ENCODE results near the gene SLC35F3.
A peak's percentile ranks its signal among the peaks of the same experiment; 100 is the strongest.
"Not testable (repeated sequence)": the region's sequence is repeated elsewhere in the genome, so short reads cannot be mapped to it uniquely, and the experiment has no call there.

Gene SLC35F3

GRCh38 chr1:234241941-234242490 lies 337.5 kb downstream of the SLC35F3 start:
- no peak for TF ChIP-seq CTCF (IDR thresholded peaks at IDR 0.05; ENCODE audit: extremely low read depth, insufficient read depth, missing control alignments)
- in situ Hi-C loops (cut with MboI; ENCODE audit: low pct_unique_long_range_greater_than_20kb, low sequenced_read_pairs, unreplicated experiment): no loop called here
- no peak for DNase-seq (ENCODE audit: low spot score)

- no peak for TF ChIP-seq CTCF (IDR thresholded peaks at IDR 0.05; ENCODE audit: extremely low read depth, insufficient read depth, missing control alignments)
- DNase-seq (ENCODE audit: low spot score): no peak
- in situ Hi-C loops (cut with MboI; ENCODE audit: low pct_unique_long_range_greater_than_20kb, low sequenced_read_pairs, unreplicated experiment): no loop called here
Observed at GRCh38 chr1:234243521-234244260, 339.2 kb downstream of the SLC35F3 start.

- no peak for TF ChIP-seq CTCF (IDR thresholded peaks at IDR 0.05; ENCODE audit: extremely low read depth, insufficient read depth, missing control alignments)
- DNase-seq (ENCODE audit: low spot score): peak; percentile 55
- in situ Hi-C loops (cut with MboI; ENCODE audit: low pct_unique_long_range_greater_than_20kb, low sequenced_read_pairs, unreplicated experiment): no loop called here
Observed at GRCh38 chr1:234244482-234244881, 340.0 kb downstream of the SLC35F3 start.

- in situ Hi-C loops (cut with MboI; ENCODE audit: low pct_unique_long_range_greater_than_20kb, low sequenced_read_pairs, unreplicated experiment): no loop called here
- no peak for TF ChIP-seq CTCF (IDR thresholded peaks at IDR 0.05; ENCODE audit: extremely low read depth, insufficient read depth, missing control alignments)
- peak; percentile 65 for DNase-seq (ENCODE audit: low spot score)
Observed at GRCh38 chr1:234246638-234247116, 342.2 kb downstream of the SLC35F3 start.

- DNase-seq (ENCODE audit: low spot score); in situ Hi-C loops (cut with MboI; ENCODE audit: low pct_unique_long_range_greater_than_20kb, low sequenced_read_pairs, unreplicated experiment): not testable (repeated sequence)
Observed at GRCh38 chr1:234247746-234248145, 343.3 kb downstream of the SLC35F3 start.

GRCh38 chr1:234250747-234251146 lies 346.3 kb downstream of the SLC35F3 start:
- DNase-seq (ENCODE audit: low spot score): no peak
- in situ Hi-C loops (cut with MboI; ENCODE audit: low pct_unique_long_range_greater_than_20kb, low sequenced_read_pairs, unreplicated experiment): no loop called here
- TF ChIP-seq CTCF (IDR thresholded peaks at IDR 0.05; ENCODE audit: extremely low read depth, insufficient read depth, missing control alignments): no peak

GRCh38 chr1:234253732-234254131 lies 349.3 kb downstream of the SLC35F3 start:
- TF ChIP-seq CTCF (IDR thresholded peaks at IDR 0.05; ENCODE audit: extremely low read depth, insufficient read depth, missing control alignments): no peak
- no peak for DNase-seq (ENCODE audit: low spot score)
- in situ Hi-C loops (cut with MboI; ENCODE audit: low pct_unique_long_range_greater_than_20kb, low sequenced_read_pairs, unreplicated experiment): no loop called here
